Measurements from ENCODE around the gene ASTN2. TPM values are rescaled to one million over a fixed set of nuclear protein-coding genes. Genes with fewer than 3 reads are reported as not detected.
"Not testable (repeated sequence)": the region's sequence is repeated elsewhere in the genome, so short reads cannot be mapped to it uniquely, and the experiment has no call there.

The ASTN2 gene
- total and polyA plus RNA-seq, 3 donors from 2014 or later = 55.7 to 157 (median 117) TPM

GRCh38 chr9:116897201-116897600 lies 517.7 kb downstream of the ASTN2 start:
- 35 to 59% methylated on average over 4 of the region's 4 CpGs for WGBS, 2 donors
- DNase-seq = no peak
- no peaks in the 10 kb centered on the region for H3K9me3 ChIP-seq
- H3K4me1 ChIP-seq = no peaks in the 10 kb centered on the region
- H3K4me3 ChIP-seq = no peak overlapping the region
- TF ChIP-seq POLR2A (IDR thresholded peaks at IDR 0.05) = no peak
- TF ChIP-seq, protein P1, sequence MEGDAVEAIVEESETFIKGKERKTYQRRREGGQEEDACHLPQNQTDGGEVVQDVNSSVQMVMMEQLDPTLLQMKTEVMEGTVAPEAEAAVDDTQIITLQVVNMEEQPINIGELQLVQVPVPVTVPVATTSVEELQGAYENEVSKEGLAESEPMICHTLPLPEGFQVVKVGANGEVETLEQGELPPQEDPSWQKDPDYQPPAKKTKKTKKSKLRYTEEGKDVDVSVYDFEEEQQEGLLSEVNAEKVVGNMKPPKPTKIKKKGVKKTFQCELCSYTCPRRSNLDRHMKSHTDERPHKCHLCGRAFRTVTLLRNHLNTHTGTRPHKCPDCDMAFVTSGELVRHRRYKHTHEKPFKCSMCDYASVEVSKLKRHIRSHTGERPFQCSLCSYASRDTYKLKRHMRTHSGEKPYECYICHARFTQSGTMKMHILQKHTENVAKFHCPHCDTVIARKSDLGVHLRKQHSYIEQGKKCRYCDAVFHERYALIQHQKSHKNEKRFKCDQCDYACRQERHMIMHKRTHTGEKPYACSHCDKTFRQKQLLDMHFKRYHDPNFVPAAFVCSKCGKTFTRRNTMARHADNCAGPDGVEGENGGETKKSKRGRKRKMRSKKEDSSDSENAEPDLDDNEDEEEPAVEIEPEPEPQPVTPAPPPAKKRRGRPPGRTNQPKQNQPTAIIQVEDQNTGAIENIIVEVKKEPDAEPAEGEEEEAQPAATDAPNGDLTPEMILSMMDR (IDR thresholded peaks at IDR 0.05) = no peak
- H3K27ac ChIP-seq = no peak overlapping the region
- intact Hi-C loops (cut with DNase I; ENCODE audit: low total_unique reads) = no loop called here
- no peaks in the 10 kb centered on the region for H3K27me3 ChIP-seq
- H3K36me3 ChIP-seq (ENCODE audit: low read depth, missing control alignments) = no peaks in the 10 kb centered on the region

DNA sequence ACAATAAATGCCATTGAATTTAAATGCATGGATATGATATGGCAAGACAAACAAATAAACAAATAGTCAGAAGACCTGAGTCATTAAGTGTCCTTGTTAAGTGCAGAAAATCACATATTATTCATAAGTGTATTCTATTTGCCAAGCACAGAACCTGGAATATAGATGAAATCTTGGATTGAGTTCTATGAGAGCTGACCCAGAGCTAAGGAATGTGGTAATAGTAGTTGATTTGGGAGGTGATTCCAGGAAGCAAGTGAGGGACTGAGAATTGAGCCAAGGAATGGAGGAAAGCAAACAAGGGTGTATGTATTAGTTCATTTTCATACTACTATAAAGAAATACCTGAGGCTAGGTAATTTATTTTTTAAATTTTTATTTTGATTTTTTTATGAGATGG lies 518.9 kb downstream of the ASTN2 start:
- Histone ChIP-seq H3K36me3 (ENCODE audit: low read depth, missing control alignments) (no peaks in the 10 kb centered on the region), H3K27me3 (no peaks in the 10 kb centered on the region), H3K4me3 (no peak overlapping the region), H3K4me1 (no peaks in the 10 kb centered on the region), H3K27ac (no peak overlapping the region), H3K9me3 (no peaks in the 10 kb centered on the region)
- intact Hi-C loops (cut with DNase I; ENCODE audit: low total_unique reads) = no loop called here
- no peak for DNase-seq
- no peak for TF ChIP-seq POLR2A (IDR thresholded peaks at IDR 0.05)
- TF ChIP-seq, protein P1 (IDR thresholded peaks at IDR 0.05) = no peak

GRCh38 chr9:116891424-116891823 lies 523.4 kb downstream of the ASTN2 start:
- no peak for DNase-seq
- H3K4me1 ChIP-seq = no peaks in the 10 kb centered on the region
- H3K4me3 ChIP-seq = no peak overlapping the region
- H3K27ac ChIP-seq = no peak overlapping the region
- intact Hi-C loops (cut with DNase I; ENCODE audit: low total_unique reads) = no loop called here
- no peaks in the 10 kb centered on the region for H3K9me3 ChIP-seq
- no peaks in the 10 kb centered on the region for H3K27me3 ChIP-seq
- TF ChIP-seq POLR2A (IDR thresholded peaks at IDR 0.05) = no peak
- TF ChIP-seq, protein P1 (IDR thresholded peaks at IDR 0.05) = no peak
- 69 to 78% methylated on average over 3 of the region's 3 CpGs for WGBS, 2 donors
- no peaks in the 10 kb centered on the region for H3K36me3 ChIP-seq (ENCODE audit: low read depth, missing control alignments)

DNA sequence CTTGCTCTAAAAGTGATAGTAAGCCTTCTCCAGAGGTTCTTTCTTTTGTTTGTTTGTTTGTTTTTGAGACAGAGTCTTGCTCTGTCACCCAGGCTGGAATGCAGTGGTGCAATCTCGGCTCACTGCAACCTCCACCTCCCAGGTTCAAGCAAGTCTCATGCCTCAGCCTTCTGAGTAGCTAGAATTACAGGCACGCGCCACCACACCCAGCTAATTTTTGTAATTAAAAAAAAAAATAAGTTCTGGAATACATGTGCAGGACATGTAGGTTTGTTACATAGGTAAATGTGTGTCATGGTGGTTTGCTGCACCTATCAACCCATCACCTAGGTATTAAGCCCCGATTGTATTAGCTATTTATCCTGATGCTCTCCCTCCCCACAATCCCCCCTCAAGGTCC lies 526.4 kb downstream of the ASTN2 start:
- H3K27me3 ChIP-seq; H3K27ac ChIP-seq; H3K4me1 ChIP-seq; intact Hi-C loops (cut with DNase I; ENCODE audit: low total_unique reads); H3K4me3 ChIP-seq; H3K9me3 ChIP-seq; H3K36me3 ChIP-seq (ENCODE audit: low read depth, missing control alignments); DNase-seq: not testable (repeated sequence)
- 88 to 93% methylated on average over 4 of the region's 4 CpGs for WGBS, 2 donors

DNA sequence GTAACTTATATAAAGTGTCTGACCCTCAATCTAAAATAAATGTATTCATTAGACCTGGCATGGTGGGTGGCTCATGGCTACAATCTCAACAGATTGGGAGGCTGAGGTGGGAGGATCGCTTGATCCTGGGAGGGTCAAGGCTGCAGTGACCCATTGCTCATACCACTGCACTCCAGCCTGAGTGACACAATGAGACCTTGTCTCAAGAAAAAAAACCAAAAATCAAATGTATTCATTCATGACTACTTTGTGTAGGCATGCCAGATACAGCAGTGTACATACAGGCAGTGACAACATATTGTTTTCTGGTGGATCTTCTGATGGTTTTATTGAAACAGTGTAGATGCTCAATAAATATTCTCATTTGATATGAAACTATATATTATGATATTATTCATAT lies 526.8 kb downstream of the ASTN2 start:
- no peak for TF ChIP-seq POLR2A (IDR thresholded peaks at IDR 0.05)
- TF ChIP-seq, protein P1 (IDR thresholded peaks at IDR 0.05) = no peak
- no peaks in the 10 kb centered on the region for H3K4me1 ChIP-seq
- intact Hi-C loops (cut with DNase I; ENCODE audit: low total_unique reads) = no loop called here
- H3K4me3 ChIP-seq = no peak overlapping the region
- no peaks in the 10 kb centered on the region for H3K27me3 ChIP-seq
- H3K36me3 ChIP-seq (ENCODE audit: low read depth, missing control alignments) = no peaks in the 10 kb centered on the region
- no peak for DNase-seq
- H3K27ac ChIP-seq = no peak overlapping the region
- no peaks in the 10 kb centered on the region for H3K9me3 ChIP-seq
- WGBS, 2 donors = 63 to 82% methylated on average over 1 of the region's 1 CpG

Measured in testis (tissue), 3 donors.